Neural crest cell (in vitro differentiated cells): Measurements from ENCODE around the gene NOL11. TPM values are rescaled to one million over a fixed set of nuclear protein-coding genes. Genes with fewer than 3 reads are reported as not detected.

Experiments
- DNase-seq: peaks from one replicate; pipeline ENCODE4 v3.0.0; 2021; ENCODE audit warnings: low read depth, mixed read lengths, low spot score
- H3K27ac Mint-ChIP-seq: one replicate; pipeline ENCODE4 v1.8.0; 2021; ENCODE audit warnings: mild to moderate bottlenecking, mixed read lengths; ENCODE audit not compliant: unreplicated experiment
- H3K27me3 Mint-ChIP-seq: 2 replicates; pipeline ENCODE4 v1.8.0; 2021; ENCODE audit warnings: low read depth, mild to moderate bottlenecking, mixed read lengths
- H3K36me3 Mint-ChIP-seq: 2 replicates; pipeline ENCODE4 v1.8.0; 2021; ENCODE audit warnings: low read depth, mild to moderate bottlenecking, mixed read lengths
- H3K4me1 Mint-ChIP-seq: 2 replicates; pipeline ENCODE4 v1.8.0; 2021; ENCODE audit warnings: mixed read lengths
- H3K4me3 Mint-ChIP-seq: one replicate; pipeline ENCODE4 v1.8.0; 2021; ENCODE audit warnings: mild to moderate bottlenecking, mixed read lengths
- H3K9me3 Mint-ChIP-seq: 2 replicates; pipeline ENCODE4 v1.8.0; 2021; ENCODE audit warnings: mixed read lengths
- long read RNA-seq: library from polyadenylated mRNA; unstranded; transcript quantifications from one replicate; pipeline ENCODE4 v2.0.0, GENCODE V29; 2020
- total RNA-seq: library from RNA; stranded (reverse); gene quantifications from 2 replicates; pipeline ENCODE4 v1.2.1, GENCODE V29; 2021
- TF ChIP-seq, protein P1 (sequence below): fragments of 200-600 bp; sonication (generic); conservative IDR thresholded peaks from 2 replicates; pipeline ENCODE4 v1.5.0; 2021; ENCODE audit warnings: antibody characterized with exemption, mild to moderate bottlenecking

NOL11 gene
- 82.4 and 88.7 TPM in 2 replicates for total RNA-seq
- long read RNA-seq, transcript NOL11-201 (18 exons, 2,947 nt) = major isoform, 363 of 455 reads
- long read RNA-seq, partial matches to known transcripts = 71 of 455 reads
- long read RNA-seq, other reads (novel, unspliced or antisense) = 21 of 455 reads

DNA sequence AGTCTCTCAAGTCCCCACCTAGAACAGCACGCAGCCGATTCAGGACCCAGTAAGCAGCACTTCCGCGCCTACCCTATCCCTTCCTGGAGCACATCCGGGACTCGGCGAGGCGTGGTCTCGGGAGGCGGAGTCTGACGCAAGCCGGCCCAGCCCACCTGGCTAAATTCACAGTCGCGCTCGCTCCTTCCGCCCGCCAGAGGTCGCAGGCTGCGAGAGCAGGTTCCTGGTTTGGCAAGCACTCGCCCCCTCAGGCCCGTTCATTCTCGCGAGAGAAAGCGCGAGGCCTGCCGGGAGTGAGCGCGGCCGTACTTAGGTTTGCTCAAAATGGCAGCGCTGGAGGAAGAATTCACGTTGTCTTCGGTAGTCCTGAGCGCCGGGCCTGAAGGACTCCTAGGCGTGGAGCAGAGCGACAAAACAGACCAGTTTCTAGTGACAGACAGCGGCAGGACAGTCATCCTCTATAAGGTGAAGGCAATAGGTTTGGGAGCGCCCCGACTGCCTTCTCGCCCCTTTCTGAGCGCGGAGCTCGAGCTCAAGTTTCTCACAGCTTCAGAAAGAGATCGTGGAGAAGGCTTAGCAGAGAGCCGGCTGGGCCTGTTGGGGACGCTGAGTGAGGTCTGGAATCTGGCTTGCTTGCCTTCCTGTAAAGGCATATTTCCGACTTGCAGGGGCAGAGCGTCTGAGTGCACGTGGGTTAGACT is at the start of gene NOL11:
Gene NOL11 (plus strand): TSS at position 313 of the 701 bp plus-strand sequence. CDS start 12 bp downstream, at position 325.
- peaks cover 4% of the 10 kb centered on the region for H3K9me3 Mint-ChIP-seq
- H3K36me3 Mint-ChIP-seq = peaks cover 9% of the 10 kb centered on the region
- H3K4me1 Mint-ChIP-seq = peaks cover 15% of the 10 kb centered on the region
- no peaks in the 10 kb centered on the region for H3K27me3 Mint-ChIP-seq
- H3K4me3 Mint-ChIP-seq = peak within 1 kb of the TSS; percentile 99
- peak within 1 kb of the TSS; percentile 100 for H3K27ac Mint-ChIP-seq
- DNase-seq = peak; percentile 99
- TF ChIP-seq, protein P1, sequence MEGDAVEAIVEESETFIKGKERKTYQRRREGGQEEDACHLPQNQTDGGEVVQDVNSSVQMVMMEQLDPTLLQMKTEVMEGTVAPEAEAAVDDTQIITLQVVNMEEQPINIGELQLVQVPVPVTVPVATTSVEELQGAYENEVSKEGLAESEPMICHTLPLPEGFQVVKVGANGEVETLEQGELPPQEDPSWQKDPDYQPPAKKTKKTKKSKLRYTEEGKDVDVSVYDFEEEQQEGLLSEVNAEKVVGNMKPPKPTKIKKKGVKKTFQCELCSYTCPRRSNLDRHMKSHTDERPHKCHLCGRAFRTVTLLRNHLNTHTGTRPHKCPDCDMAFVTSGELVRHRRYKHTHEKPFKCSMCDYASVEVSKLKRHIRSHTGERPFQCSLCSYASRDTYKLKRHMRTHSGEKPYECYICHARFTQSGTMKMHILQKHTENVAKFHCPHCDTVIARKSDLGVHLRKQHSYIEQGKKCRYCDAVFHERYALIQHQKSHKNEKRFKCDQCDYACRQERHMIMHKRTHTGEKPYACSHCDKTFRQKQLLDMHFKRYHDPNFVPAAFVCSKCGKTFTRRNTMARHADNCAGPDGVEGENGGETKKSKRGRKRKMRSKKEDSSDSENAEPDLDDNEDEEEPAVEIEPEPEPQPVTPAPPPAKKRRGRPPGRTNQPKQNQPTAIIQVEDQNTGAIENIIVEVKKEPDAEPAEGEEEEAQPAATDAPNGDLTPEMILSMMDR = peak; percentile 94

DNA sequence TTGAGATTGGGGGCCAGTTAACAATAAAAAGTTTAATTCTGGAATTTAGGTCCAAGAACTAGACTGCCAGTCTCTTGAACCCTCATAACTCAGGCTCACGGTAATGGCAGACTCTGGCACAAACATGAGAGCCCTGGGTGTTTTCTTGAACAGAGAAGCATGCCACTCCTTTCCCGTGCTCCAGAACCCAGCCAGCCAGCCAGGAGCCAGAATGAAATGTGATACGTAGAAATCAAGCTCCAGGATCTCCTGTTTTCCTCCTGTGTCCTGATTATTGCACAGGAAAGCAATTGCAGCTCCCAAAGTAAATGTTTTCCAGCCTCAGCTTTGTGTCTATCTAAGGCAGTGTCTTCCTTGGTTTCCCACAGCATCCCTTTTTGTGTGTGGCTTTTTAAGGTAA is 46.2 kb upstream of the NOL11 start:
- DNase-seq = no peak
- no peak overlapping the region for H3K4me3 Mint-ChIP-seq
- TF ChIP-seq, protein P1 = no peak

DNA sequence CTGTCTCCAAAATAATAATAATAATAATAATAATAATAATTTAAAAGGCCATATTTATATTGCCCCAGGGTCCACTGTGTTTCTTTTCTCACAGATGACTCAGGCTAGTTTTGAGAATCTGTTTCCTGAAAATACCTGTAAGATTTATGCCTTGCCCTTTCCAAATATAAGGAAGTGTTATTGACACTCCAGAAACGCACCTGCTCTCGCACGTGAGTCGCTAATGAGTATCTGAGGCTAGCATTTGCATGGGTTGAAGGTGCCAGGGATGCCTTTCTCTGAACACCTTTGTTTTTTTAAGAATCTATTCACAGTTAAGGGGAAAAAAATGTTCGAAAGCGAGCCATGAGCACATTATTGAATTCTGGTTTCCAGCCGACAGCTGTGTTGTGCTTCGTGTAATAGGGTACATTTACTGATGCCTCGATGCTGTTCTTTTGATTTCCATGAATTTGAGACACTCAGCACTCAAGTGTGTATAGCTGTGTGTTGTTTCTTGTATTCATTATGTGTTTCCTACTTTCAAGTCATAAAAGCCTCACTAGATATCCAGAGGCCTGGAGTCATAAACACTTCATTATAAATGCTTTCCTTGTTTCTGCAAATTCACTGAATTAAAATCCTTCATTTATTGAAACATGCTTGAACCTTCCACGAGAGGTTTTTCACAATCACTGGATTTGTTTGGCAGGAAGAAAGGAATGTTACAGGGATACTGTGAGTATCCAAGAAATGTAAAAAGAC is 45.0 kb upstream of the NOL11 start:
- Mint-ChIP-seq H3K4me3 (no peak overlapping the region), H3K27ac (peak overlapping the region; percentile 78), H3K36me3 (no peaks in the 10 kb centered on the region), H3K9me3 (no peaks in the 10 kb centered on the region), H3K4me1 (peaks cover 9% of the 10 kb centered on the region), H3K27me3 (no peaks in the 10 kb centered on the region)
- TF ChIP-seq, protein P1 = no peak
- DNase-seq = no peak

More for the DNA sequence above, 46.2 kb upstream of the NOL11 start:
- no peaks in the 10 kb centered on the region for H3K36me3 Mint-ChIP-seq
- H3K4me1 Mint-ChIP-seq = peaks cover 9% of the 10 kb centered on the region
- H3K27me3 Mint-ChIP-seq = no peaks in the 10 kb centered on the region
- no peak overlapping the region for H3K27ac Mint-ChIP-seq
- no peaks in the 10 kb centered on the region for H3K9me3 Mint-ChIP-seq

GRCh38 chr17:67675481-67675880 is 42.3 kb upstream of the NOL11 start:
- Mint-ChIP-seq H3K4me1 (peaks cover 15% of the 10 kb centered on the region), H3K36me3 (no peaks in the 10 kb centered on the region), H3K27ac (no peak overlapping the region), H3K9me3 (no peaks in the 10 kb centered on the region), H3K27me3 (no peaks in the 10 kb centered on the region), H3K4me3 (no peak overlapping the region)
- no peak for DNase-seq
- TF ChIP-seq, protein P1 = no peak

GRCh38 chr17:67676305-67676704 is 41.4 kb upstream of the NOL11 start:
- Mint-ChIP-seq H3K4me1 (peaks cover 22% of the 10 kb centered on the region), H3K9me3 (no peaks in the 10 kb centered on the region), H3K4me3 (no peak overlapping the region), H3K27ac (no peak overlapping the region), H3K36me3 (no peaks in the 10 kb centered on the region), H3K27me3 (no peaks in the 10 kb centered on the region)
- TF ChIP-seq, protein P1 = no peak
- DNase-seq = no peak
